K562 (cell line): ENCODE data around the gene BRD3OS. TPM values are rescaled to one million over a fixed set of nuclear protein-coding genes. Genes with fewer than 3 reads are reported as not detected.

Experiments
- ATAC-seq: fragments of 200-7000 bp; cut with Tn5 transposase; 3 replicates; pipeline ENCODE4 v1.9.1; 2020; ENCODE audit warnings: moderate library complexity
- BruUV-seq: library from RNA; stranded (reverse); fragments of 400-500 nt; replicated peaks from 2 replicates; lab custom pipeline; 2021; lab: Mats Ljungman, UMichigan
- CTCF ChIA-PET: fragments of 300-600 bp; formaldehyde crosslinking; extraction: SDS; loops from one replicate; lab custom pipeline; 2021; ENCODE audit warnings: low intra/inter-chr PET ratio; lab: Yijun Ruan, JAX
- POLR2A ChIA-PET: fragments of 300-600, 350-650 bp; sonication (Branson Sonifier 250); formaldehyde crosslinking; extraction: SDS; loops from one replicate; lab custom pipeline; 2021; ENCODE audit warnings: antibody characterized with exemption, inconsistent platforms; lab: Yijun Ruan, JAX
- DNase-seq, 4 experiments: peaks; one replicate each; pipeline versions ENCODE4 v3.0.0 to v3.0.0-alpha.2; 2011 to 2018; ENCODE audit warnings: low spot score in 3 of 4, mixed read lengths in 3 of 4; ENCODE audit errors: extremely low read depth in 1 of 4
- FAIRE-seq: peaks from 2 replicates; lab custom pipeline; 2011; peaks lifted over from hg19 to GRCh38; lab: Jason Lieb, UNC
- H2AFZ ChIP-seq: 2 replicates; pipeline ENCODE4 v1.6.0; 2011; ENCODE audit warnings: low read depth, low read length, control low read depth, inconsistent platforms
- H3K27ac ChIP-seq: fragments of 200-600 bp; 3 replicates; pipeline ENCODE4 v1.8.0; 2011; ENCODE audit warnings: low read depth, mild to moderate bottlenecking, control low read depth, inconsistent platforms, low read length, moderate library complexity, mixed read lengths; ENCODE audit errors: extremely low read depth
- H3K27me3 ChIP-seq, 2 experiments: fragments of 300-600 bp in 1 of 2; 2 replicates in 1 of 2; 3 replicates in 1 of 2; pipeline versions ENCODE4 v1.6.0 to v1.8.0; 2011; ENCODE audit warnings: inconsistent platforms in 2 of 2, low read length in 2 of 2, mild to moderate bottlenecking in 1 of 2, mixed read lengths in 1 of 2, moderate library complexity in 1 of 2; ENCODE audit not compliant: control insufficient read depth in 2 of 2, insufficient read depth in 2 of 2
- H3K36me3 ChIP-seq: fragments of 300-600 bp; 3 replicates; pipeline ENCODE4 v1.8.0; 2011; ENCODE audit warnings: mild to moderate bottlenecking, low read length, inconsistent platforms; ENCODE audit not compliant: control insufficient read depth, insufficient read depth
- H3K4me1 ChIP-seq, 2 experiments: fragments of 200-600 bp in 1 of 2; replicated peaks in 1 of 2; 2 replicates in 1 of 2; 3 replicates in 1 of 2; pipeline versions ENCODE4 v1.5.1 to v1.8.0; 2011; ENCODE audit warnings: inconsistent platforms in 2 of 2, low read length in 2 of 2, mild to moderate bottlenecking in 1 of 2, mixed read lengths in 1 of 2, moderate library complexity in 1 of 2; ENCODE audit not compliant: control insufficient read depth in 2 of 2, insufficient read depth in 2 of 2
- H3K4me2 ChIP-seq: 2 replicates; pipeline ENCODE4 v1.6.1; 2011; ENCODE audit warnings: low read length, control low read depth, inconsistent platforms, mixed read lengths; ENCODE audit not compliant: insufficient read depth
- H3K4me3 ChIP-seq: fragments of 200-600 bp; sonication (generic), shearing (Covaris generic); 2 replicates; pipeline ENCODE4 v1.5.1; 2016; ENCODE audit warnings: control low read depth, inconsistent platforms
- H3K79me2 ChIP-seq: fragments of 200-600 bp; 3 replicates; pipeline ENCODE4 v1.8.0; 2011; ENCODE audit warnings: low read length, inconsistent platforms; ENCODE audit not compliant: control insufficient read depth, insufficient read depth
- H3K9ac ChIP-seq, 2 experiments: 2 replicates each; pipeline versions ENCODE4 v1.6.0 to v1.6.1; 2011; ENCODE audit warnings: low read depth in 2 of 2, low read length in 2 of 2, control low read depth in 1 of 2, inconsistent platforms in 1 of 2, mild to moderate bottlenecking in 1 of 2, mixed read lengths in 1 of 2; ENCODE audit not compliant: insufficient read depth in 1 of 2
- H3K9me1 ChIP-seq: one replicate; pipeline ENCODE4 v1.6.0; 2011; ENCODE audit warnings: inconsistent platforms, mild to moderate bottlenecking, low read length, moderate library complexity; ENCODE audit not compliant: control insufficient read depth, insufficient read depth
- H3K9me3 ChIP-seq: replicated peaks from 2 replicates; pipeline ENCODE4 v1.5.1; 2011; ENCODE audit warnings: low read depth, low read length, inconsistent platforms; ENCODE audit not compliant: control insufficient read depth, insufficient read depth
- H4K20me1 ChIP-seq: replicated peaks from 2 replicates; pipeline ENCODE4 v1.6.1; 2011; ENCODE audit warnings: low read length, inconsistent platforms, mixed read lengths; ENCODE audit not compliant: control insufficient read depth, insufficient read depth
- EHMT2 ChIP-seq: fragments of 450-650 bp; IDR thresholded peaks from 2 replicates; pipeline ENCODE4 v1.6.1; 2018; ENCODE audit warnings: antibody characterized with exemption
- WGBS: fragments of 100-300 bp; shearing (Covaris generic); methylation state at CpG from one replicate; pipeline ENCODE4 v1.1.6; 2016; ENCODE audit warnings: low coverage, mixed read lengths; ENCODE audit not compliant: insufficient coverage; ENCODE audit errors: missing lambda C conversion rate; 5-methylcytosine and 5-hydroxymethylcytosine counted together
- in situ Hi-C: fragments of 300-500 bp; cut with MboI; formaldehyde crosslinking; loops from 4 replicates; pipeline ENCODE4 v1.15.0; 2018; ENCODE audit warnings: inconsistent platforms, mixed read lengths
- intact Hi-C: fragments of 100-400 bp; cut with micrococcal nuclease; formaldehyde crosslinking; loops from 2 replicates; pipeline ENCODE4 v1.14.2; 2022
- polyA plus RNA-seq, 8 experiments: library from polyadenylated mRNA; depleted of rRNA in 4 of 8; stranded (reverse) in 5 of 8; unstranded in 3 of 8; fragments of >200 nt; fragmentation: Nextera tagmentation in 2 of 8; fragmentation: Illumina TruSeq in 1 of 8; extraction: Ambion mirVana in 2 of 8; extraction: Trizol in 1 of 8; gene quantifications; 2 replicates each; pipeline versions ENCODE4 v1.2.1 to v1.2.3, GENCODE V29; 2011 to 2014; ENCODE audit warnings: inconsistent platforms in 1 of 8, missing spikeins in 1 of 8
- total RNA-seq, 7 experiments: library from RNA; depleted of rRNA in 6 of 7; stranded (reverse); fragments of >200 nt in 6 of 7; fragmentation: Illumina TruSeq in 2 of 7; extraction: Trizol in 2 of 7; gene quantifications; 2 replicates each; pipeline versions ENCODE4 v1.2.1 to v1.2.3, GENCODE V29; 2011 to 2021; ENCODE audit warnings: low replicate concordance in 1 of 7
- TF ChIP-seq, protein P1 (sequence below): fragments of 150-350 bp; IDR thresholded peaks from 2 replicates; pipeline ENCODE4 v1.6.1; 2014; ENCODE audit warnings: low read depth, mild to moderate bottlenecking, low read length, borderline replicate concordance

Gene BRD3OS
- total and polyA plus RNA-seq, 9 of the 15 experiments (the other 6 are each of a cell fraction or from before 2014, with no cell fraction given) = 1.1 to 8.7 (median 5.9) TPM

DNA sequence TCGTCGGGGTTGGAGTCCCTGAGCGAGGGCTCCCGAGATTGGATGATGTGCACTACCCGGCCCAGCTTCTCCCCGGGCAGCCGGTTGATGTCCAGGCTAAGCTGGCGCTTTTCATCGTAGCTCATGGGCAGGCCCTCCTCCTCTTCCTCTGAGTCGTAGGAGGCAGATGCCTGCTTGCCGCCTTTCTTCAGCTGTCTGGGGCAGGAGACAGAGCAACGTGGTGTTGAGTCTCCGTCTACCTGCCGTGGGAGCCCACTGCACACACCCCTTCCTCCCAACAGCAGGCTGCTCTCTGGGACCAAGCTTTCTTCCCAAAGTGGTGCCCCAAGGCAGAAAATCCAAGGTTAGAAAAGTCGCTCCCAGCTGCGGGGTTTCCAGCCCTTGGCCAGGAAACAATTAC lies 10.8 kb downstream of the BRD3OS start (continued):
- TF ChIP-seq, protein P1, sequence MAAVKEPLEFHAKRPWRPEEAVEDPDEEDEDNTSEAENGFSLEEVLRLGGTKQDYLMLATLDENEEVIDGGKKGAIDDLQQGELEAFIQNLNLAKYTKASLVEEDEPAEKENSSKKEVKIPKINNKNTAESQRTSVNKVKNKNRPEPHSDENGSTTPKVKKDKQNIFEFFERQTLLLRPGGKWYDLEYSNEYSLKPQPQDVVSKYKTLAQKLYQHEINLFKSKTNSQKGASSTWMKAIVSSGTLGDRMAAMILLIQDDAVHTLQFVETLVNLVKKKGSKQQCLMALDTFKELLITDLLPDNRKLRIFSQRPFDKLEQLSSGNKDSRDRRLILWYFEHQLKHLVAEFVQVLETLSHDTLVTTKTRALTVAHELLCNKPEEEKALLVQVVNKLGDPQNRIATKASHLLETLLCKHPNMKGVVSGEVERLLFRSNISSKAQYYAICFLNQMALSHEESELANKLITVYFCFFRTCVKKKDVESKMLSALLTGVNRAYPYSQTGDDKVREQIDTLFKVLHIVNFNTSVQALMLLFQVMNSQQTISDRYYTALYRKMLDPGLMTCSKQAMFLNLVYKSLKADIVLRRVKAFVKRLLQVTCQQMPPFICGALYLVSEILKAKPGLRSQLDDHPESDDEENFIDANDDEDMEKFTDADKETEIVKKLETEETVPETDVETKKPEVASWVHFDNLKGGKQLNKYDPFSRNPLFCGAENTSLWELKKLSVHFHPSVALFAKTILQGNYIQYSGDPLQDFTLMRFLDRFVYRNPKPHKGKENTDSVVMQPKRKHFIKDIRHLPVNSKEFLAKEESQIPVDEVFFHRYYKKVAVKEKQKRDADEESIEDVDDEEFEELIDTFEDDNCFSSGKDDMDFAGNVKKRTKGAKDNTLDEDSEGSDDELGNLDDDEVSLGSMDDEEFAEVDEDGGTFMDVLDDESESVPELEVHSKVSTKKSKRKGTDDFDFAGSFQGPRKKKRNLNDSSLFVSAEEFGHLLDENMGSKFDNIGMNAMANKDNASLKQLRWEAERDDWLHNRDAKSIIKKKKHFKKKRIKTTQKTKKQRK = no peak

DNA sequence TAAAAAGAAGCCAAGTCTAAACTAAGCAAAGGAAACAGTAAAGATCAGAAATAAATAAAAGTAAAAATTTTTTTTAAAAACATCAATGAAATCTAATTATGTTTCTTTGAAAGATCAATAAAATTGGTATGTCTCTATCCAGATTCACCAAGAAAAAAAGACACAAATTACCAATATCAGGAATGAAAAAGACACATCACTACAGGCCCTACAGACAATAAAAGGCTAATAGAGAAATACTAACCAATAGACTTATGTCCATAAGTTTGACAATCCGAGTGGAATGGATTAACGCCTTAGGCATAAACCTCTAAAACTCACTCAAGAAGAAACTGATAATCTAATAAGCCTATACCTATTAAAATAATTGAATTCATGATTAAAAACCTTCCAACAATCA lies 12.4 kb downstream of the BRD3OS start:
- Histone ChIP-seq H4K20me1 (no peaks in the 10 kb centered on the region), H3K9me3 (no peaks in the 10 kb centered on the region), H3K79me2 (no peaks in the 10 kb centered on the region), H3K4me3 (no peak overlapping the region), H3K4me2 (no peak overlapping the region), H3K36me3 (peaks cover 51% of the 10 kb centered on the region; the same call in 2 of the 3 replicates), H3K4me1 (peaks cover 0 to 13% of the 10 kb centered on the region in 2 experiments; a peak in 2 of 5 replicates), H3K9ac (no peak overlapping the region), H3K27ac (no peak overlapping the region), H2AFZ (no peak overlapping the region), H3K27me3 (no peaks in the 10 kb centered on the region), H3K9me1 (no peaks in the 10 kb centered on the region)
- in situ Hi-C loops (no loop called here), intact Hi-C loops (no loop called here)
- 95% methylated on average over 2 of the region's 2 CpGs for WGBS
- DNase-seq = no peak
- ChIA-PET CTCF (no interaction called here), POLR2A (no interaction called here)
- TF ChIP-seq EHMT2 = no peak
- no peak for FAIRE-seq
- no peak for ATAC-seq
- no TSS peak for BruUV-seq
